Measurements from ENCODE around the gene NPVF. TPM values are rescaled to one million over a fixed set of nuclear protein-coding genes. Genes with fewer than 3 reads are reported as not detected.

NPVF gene
- total and polyA plus RNA-seq, 2 experiments from 2014 or later, result not detected

DNA sequence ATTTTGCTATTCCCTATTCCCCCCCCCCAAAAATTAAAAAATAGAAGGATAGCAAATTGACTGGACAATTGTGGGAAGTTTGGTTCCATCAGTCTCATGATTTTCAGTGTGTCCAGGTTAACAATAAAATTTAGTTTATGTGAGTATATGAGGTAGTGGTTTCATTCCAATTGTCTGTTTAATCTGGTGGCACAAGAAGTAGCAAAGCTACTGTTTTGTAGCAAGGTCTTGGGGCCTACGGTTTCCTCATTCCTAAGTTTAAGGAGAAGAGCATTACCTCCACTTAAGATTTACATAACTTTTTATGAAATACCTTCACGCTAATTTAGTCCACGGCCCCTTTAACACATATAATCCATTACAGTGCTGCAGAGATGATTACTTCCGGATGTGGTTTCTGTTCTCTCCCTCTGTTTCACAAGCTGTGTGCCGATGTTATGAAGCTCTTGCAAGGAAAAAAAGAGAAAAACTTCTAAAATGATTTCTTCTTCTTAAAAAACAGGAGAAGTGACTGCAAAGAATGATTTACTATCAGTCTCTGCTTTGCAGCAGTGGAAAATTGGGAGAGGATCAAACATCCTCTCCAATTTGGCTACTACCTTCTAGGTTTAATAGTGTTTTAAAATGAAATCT, 32.7 kb upstream of the NPVF start:
- Histone ChIP-seq H3K27me3 (no peaks in the 10 kb centered on the region), H3K9me3 (ENCODE audit: low read depth) (no peaks in the 10 kb centered on the region), H3K36me3 (no peaks in the 10 kb centered on the region), H3K4me3 (no peak overlapping the region), H3K27ac (no peak overlapping the region), H3K4me1 (ENCODE audit: low read depth) (peaks cover 11% of the 10 kb centered on the region)
- no peak for TF ChIP-seq CTCF (IDR thresholded peaks at IDR 0.05; ENCODE audit: low read depth, low read length)
- peak in 1 of 2 donors; percentile 79 for DNase-seq (ENCODE audit: low read depth in 1 of 2, low spot score in 1 of 2)

DNA sequence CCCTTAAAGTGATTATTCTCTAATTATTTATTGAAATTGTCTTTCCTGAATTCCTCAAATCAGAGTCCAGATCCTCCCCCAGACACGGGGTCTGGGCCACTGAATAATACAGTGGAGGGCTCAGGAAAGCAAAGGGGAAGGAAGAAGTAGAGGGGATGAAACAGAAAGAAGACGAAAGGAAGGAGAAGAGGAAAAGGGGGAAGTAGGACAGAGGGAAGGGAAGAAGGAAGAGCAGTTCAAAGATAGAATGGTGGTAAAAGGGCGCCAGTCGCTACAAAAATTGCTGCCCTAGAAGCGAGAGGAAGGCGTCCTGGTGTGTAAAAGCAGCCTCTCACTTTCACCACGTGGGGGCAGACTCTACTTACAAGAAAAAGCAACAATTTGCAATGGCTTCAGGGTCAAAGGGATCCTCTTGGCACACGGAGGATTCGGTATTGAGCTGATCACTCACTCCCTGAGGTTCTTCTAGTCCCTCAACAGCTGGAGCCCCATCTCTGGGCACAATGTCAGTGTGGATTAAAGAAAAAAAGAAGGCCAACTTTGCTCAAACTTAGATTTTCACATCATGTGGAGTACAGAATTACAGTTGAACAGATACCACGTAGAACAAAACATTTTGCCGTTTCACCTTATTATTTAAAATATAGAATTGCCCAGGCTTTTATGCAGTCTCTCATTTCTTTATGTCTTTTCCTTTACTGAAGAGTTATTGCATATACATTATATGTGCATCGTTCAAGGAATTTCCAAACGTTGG, 31.4 kb upstream of the NPVF start:
- Histone ChIP-seq H3K4me1 (ENCODE audit: low read depth) (peaks cover 18% of the 10 kb centered on the region), H3K27ac (no peak overlapping the region), H3K4me3 (no peak overlapping the region), H3K36me3 (no peaks in the 10 kb centered on the region), H3K27me3 (no peaks in the 10 kb centered on the region), H3K9me3 (ENCODE audit: low read depth) (no peaks in the 10 kb centered on the region)
- TF ChIP-seq CTCF (IDR thresholded peaks at IDR 0.05; ENCODE audit: low read depth, low read length), result peak; percentile 85
- DNase-seq (ENCODE audit: low read depth in 1 of 2, low spot score in 1 of 2), result peak; percentile 88

GRCh38 chr7:25256333-25256819, 28.1 kb upstream of the NPVF start:
- no peaks in the 10 kb centered on the region for H3K9me3 ChIP-seq (ENCODE audit: low read depth)
- no peaks in the 10 kb centered on the region for H3K36me3 ChIP-seq
- no peak for TF ChIP-seq CTCF (IDR thresholded peaks at IDR 0.05; ENCODE audit: low read depth, low read length)
- DNase-seq (ENCODE audit: low read depth in 1 of 2, low spot score in 1 of 2), result peak in 1 of 2 donors; percentile 22
- H3K27ac ChIP-seq, result no peak overlapping the region
- H3K27me3 ChIP-seq, result no peaks in the 10 kb centered on the region
- H3K4me1 ChIP-seq (ENCODE audit: low read depth), result peaks cover 18% of the 10 kb centered on the region
- no peak overlapping the region for H3K4me3 ChIP-seq

DNA sequence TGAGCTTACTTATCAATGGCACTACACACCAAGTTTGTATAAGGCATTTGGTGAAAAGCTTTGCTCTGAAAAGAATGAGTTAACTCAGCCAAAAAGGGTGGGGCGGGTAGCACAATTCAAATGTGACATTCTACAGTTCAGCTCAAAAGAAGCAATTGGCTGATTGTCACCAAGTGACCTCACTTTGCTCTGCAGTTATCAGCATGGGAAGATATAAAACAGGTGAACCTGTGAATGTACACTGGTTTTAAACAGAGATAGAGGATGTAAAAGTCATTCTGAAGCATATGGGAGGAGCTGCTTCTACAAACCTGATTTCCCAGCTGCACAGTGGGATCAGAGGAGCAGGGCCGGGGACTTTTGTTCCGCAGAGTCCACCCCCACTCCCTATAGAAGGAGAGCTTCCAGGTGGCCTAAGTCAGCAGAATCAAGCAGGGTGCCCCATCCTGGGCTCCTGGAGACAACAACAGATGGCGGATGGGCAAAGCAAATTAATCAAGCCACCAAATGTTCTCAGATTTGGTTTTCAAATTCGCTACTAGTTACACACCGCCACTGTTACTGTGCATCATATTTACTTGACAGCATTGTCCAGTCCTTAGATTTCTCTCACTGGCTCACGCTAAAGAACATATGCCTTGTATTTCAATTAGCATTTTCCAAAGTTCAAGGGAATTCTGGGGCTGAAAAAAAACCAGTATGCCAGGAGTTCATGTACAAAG, 27.5 kb upstream of the NPVF start:
- Histone ChIP-seq H3K27me3 (no peaks in the 10 kb centered on the region), H3K27ac (no peak overlapping the region), H3K36me3 (no peaks in the 10 kb centered on the region), H3K4me1 (ENCODE audit: low read depth) (peaks cover 18% of the 10 kb centered on the region), H3K9me3 (ENCODE audit: low read depth) (no peaks in the 10 kb centered on the region), H3K4me3 (no peak overlapping the region)
- DNase-seq (ENCODE audit: low read depth in 1 of 2, low spot score in 1 of 2), result no peak
- TF ChIP-seq CTCF (IDR thresholded peaks at IDR 0.05; ENCODE audit: low read depth, low read length), result no peak

DNA sequence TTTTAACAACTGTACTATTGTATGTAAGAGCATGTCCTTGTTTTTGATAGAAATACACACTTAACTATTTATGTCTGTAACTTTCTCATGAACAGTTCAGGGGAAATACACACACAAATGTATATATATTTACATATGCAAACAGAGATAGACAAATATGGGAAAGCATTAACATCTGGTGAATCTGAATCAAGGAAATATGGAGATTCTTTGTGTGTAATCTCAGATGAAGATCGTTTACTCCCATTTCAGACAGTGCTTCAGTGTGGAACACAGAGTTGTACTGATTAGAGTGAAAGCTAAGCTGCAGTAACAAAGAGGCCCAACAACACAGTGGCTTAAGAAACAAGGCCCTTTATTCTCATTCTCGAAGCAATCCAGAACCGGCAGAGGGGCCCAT, 26.3 kb upstream of the NPVF start:
- H3K36me3 ChIP-seq, result no peaks in the 10 kb centered on the region

More for the DNA sequence above, 26.3 kb upstream of the NPVF start:
- H3K4me3 ChIP-seq, result no peak overlapping the region
- peaks cover 9% of the 10 kb centered on the region for H3K4me1 ChIP-seq (ENCODE audit: low read depth)
- no peak for TF ChIP-seq CTCF (IDR thresholded peaks at IDR 0.05; ENCODE audit: low read depth, low read length)
- H3K27me3 ChIP-seq, result no peaks in the 10 kb centered on the region
- H3K27ac ChIP-seq, result no peak overlapping the region
- DNase-seq (ENCODE audit: low read depth in 1 of 2, low spot score in 1 of 2), result no peak
- no peaks in the 10 kb centered on the region for H3K9me3 ChIP-seq (ENCODE audit: low read depth)
